Stimulated activated CD8-positive, alpha-beta memory T cell treated with anti-CD3 and anti-CD28 coated beads, Interleukin-15, amount 100 ng/mL, for 24 hours (primary cell): ENCODE results near the gene MRPL14.
"Not testable (repeated sequence)": the region's sequence is repeated elsewhere in the genome, so short reads cannot be mapped to it uniquely, and the experiment has no call there.

Experiments used
- DNase-seq: peaks from one replicate; pipeline ENCODE4 v3.0.0-alpha.2; 2020; ENCODE audit warnings: low read depth

The MRPL14 gene

DNA sequence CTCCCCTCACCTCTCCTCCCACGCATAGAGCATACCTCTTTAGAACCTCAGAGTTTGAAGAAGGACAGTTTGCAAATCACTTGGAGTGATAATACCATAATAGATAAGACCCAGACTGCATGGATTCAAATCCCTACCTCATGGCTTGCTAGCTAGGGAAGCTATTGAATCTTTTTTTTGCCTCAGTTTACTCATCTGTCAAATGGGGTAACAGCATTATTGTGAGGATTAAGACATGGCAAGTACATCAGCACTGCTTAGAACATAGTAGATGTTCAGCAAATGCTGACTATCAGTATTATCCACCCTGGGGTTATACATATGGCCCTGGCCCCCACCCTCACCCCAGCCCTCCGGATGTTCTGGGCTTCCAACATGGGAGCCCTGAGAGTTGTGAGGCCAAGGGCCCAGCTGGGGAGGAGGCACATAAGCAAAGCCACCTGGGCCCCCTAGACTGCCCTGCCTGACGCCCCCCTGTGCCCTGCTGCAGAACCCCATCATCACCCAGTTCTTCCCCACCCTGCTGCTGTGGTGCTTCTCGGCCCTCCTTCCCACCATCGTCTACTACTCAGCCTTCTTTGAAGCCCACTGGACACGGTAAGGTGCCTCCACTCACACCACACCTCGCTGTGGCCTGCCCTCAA is 22.2 kb upstream of the MRPL14 start:
- DNase-seq = no peak

DNA sequence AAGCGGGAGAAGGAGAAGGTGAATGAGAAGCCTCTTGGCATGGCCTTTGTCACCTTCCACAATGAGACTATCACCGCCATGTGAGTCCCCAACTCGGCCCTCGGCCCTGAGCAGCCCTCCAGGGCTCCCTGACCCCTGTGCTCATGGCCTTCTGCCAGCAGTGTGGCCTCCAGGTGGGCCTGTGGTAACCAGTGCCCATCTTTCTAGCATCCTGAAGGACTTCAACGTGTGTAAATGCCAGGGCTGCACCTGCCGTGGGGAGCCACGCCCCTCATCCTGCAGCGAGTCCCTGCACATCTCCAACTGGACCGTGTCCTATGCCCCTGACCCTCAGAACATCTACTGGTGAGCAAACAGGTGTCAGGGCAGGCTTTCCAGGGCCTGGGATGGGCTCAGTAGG is 21.1 kb upstream of the MRPL14 start:
- no peak for DNase-seq

DNA sequence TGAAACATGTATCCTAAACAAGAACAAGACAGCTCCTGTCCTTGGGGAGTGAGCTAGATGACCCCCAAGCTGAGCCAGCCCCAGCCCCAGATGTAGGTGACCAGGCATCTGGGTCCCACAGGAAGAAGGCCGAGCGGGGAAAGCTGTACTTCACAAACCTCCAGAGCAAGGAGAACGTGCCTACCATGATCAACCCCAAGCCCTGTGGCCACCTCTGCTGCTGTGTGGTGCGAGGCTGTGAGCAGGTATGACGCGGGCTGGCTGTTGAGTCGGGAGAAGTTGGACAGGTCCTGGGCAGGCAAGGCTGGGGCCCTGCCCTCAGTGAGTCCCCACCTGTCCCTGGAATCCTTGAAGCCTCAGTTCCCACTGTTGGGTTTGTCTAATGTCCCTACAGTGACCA is 20.0 kb upstream of the MRPL14 start:
- DNase-seq = no peak

DNA sequence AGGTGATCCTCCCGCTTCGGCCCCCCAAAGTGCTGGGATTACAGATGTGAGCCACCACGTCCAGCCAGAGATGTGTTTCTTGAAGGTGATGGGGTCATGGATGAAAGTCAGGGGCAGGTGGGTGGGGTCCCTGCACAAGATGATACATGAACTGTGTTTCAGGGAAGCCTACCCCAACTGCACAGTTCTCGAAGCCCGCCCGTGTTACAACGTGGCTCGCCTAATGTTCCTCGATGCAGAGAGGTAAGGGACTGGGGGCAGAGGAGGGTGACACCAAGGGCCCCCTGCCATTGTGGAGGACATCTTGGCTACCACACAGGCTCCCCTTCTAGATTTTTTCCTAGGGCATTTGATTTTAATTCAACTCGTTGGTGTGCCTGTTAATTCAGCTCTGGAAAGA is 19.4 kb upstream of the MRPL14 start:
- DNase-seq = no peak

DNA sequence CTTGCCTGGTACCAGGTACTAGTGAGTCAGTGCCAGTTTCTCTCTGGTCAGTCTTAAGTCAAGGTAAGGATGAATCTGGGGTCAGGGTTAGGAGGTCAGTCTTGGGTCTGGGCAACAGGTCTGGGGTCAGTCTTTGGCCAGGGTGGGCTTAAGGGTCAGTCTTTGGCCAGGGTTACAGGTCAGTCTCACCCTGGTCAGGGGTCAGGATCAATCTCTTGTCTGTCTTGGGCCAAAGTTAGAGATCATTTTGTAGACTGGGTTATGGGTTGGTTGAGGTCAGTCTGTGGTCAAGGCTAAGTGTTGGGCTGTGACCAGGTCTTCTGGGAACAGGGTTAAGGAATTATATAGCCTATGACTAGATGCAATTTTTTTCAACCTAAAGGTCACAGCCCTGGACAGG is 18.6 kb upstream of the MRPL14 start:
- DNase-seq = no peak

DNA sequence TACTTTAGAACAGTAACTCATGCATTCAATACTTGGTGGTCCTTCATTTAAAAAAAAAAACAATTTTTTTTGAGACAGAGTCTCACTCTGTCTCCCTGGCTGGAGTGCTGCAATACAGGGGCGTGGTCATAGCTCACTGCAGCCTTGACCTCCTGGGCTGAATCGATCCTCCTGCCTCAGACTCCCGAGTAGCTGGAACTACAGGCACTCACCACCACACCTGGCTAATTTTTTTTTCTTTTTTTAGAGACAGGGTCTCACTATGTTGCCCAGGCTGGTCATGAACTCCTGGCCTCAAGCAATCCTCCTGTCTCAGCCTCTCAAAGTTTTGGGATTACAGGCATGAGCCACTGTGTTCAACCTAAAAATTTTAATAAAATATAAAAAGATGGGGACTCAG is 17.3 kb upstream of the MRPL14 start:
- not testable (repeated sequence) for DNase-seq

DNA sequence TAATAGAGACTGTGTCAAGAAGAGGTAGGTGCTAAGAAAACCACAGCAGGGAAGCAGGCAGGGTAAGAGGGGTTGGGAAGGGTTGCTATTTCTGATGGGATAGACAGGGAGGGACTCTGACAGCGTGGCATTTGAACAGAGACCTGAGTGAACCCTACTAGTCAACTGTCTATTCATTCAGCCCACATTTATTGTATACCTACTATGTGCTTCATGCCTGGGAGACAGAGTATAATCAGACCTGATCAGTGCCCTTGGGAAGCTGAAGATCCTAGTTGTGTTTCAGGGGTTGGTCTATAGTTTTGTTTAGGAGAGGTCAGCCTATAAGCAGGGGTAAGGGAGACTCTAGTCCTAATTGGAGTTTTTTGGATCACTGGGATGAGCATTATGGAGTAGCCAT is 16.5 kb upstream of the MRPL14 start:
- no peak for DNase-seq

DNA sequence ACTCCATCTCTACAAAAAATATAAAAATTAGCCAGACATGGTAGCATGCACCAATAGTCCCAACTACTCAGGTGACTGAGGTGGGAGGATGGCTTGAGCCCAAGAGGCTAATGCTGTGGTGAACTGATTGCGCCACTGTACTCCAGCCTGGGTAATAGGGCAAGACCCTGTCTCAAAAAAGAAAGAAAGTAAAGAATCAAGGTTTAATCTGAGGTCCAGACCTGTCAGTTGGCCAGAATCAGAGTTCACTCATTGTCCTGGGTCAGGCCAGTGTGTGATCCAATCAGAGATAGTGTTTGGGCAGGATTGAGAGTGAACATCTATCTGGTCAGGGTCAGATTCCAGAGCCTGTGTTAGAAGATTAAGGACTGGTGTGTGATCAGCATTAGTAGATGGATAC is 15.6 kb upstream of the MRPL14 start:
- DNase-seq = no peak

DNA sequence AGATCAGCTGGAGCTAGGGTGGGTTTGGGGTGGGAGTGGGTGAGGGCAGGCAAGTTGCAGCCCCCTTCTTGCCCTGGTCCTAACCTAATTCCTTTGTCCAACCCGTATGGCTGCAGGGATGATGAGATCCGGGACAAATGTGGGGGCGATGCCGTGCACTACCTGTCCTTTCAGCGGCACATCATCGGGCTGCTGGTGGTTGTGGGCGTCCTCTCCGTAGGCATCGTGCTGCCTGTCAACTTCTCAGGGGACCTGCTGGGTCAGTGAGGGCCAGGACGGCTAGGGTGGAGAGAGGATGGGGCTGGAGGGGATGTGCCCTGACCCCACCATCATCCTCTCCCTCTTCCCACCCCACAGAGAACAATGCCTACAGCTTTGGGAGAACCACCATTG is 12.1 kb upstream of the MRPL14 start:
- DNase-seq = no peak

DNA sequence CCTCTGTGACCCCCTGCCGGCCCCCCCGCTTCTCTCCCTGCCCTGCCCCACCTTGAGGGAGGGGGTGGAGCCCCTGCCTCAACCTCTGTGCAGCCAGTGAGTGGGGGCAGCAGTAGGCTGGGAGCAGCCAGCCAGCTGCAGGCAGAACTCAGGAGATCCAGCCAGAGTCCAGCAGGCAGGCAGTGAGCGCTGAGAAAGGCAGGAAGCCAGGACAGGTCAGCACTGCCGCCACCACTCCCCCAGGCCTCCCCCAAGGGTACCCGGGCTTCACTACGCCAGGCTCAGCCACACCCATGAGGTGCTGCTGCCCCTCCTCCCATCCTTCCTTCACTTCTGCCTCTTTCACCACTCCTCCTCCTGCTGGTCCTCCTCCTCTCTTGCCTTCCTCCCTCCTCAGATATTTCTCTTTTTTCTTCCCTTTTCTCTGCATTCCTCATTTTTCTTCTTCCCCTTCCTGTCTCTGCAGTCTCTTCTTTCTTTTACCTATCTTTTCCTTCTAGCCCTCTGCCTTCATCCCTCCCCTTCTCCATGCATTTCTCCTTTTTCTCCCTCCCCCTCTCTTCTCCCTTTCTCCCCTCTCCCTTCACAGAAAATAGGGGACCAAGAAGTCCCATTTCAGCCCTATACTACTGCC is 11.6 kb upstream of the MRPL14 start:
- no peak for DNase-seq

DNA sequence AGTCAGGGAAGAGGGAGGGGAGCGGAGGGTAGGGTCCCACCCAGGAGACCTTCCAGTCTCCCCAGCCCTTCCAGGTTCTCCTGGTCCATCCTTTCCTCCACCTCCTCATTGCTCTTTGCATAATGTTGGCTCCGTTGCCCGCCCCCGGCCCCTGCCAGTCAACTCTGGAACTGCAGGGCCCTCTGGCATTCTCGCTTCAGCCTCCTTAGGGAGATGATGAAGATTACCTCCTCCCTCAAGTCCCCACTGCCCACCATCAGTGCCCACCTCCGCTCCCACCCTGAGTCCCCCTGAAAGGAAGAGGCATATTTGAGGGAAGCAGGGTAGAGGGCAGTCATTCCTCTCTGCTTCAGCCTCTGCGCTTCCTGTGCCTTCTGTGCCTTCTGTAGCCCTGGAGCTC is 8.6 kb upstream of the MRPL14 start:
- DNase-seq = no peak

DNA sequence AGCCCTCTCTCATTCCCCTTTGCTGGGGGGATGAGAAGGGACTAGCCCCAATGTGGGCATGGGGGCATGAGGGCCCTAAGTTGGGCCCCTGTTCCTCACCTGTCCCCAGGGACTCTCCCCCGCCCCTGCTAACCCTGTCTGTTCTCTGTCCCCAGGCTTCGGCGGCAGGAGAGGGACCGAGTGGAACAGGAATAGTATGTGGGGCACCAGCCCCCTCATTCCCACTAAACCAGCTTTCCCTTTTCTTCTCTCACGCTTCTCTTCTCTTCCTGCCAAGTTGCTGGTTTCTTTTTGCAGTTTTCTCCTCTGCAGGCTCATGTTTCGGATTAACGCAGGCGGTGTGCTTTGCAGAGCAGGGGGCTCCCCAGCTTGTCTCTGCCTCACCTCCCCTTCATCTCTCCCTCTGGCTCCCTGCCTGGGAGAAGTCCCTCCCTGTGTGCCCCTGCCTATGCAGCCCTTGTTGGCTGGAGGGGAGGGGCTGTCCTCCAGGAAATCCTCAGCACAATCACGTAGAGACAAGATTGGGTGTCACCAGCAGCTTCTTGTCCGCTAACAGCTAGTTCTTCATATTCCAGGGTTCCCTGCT is 8.0 kb upstream of the MRPL14 start:
- DNase-seq = no peak

DNA sequence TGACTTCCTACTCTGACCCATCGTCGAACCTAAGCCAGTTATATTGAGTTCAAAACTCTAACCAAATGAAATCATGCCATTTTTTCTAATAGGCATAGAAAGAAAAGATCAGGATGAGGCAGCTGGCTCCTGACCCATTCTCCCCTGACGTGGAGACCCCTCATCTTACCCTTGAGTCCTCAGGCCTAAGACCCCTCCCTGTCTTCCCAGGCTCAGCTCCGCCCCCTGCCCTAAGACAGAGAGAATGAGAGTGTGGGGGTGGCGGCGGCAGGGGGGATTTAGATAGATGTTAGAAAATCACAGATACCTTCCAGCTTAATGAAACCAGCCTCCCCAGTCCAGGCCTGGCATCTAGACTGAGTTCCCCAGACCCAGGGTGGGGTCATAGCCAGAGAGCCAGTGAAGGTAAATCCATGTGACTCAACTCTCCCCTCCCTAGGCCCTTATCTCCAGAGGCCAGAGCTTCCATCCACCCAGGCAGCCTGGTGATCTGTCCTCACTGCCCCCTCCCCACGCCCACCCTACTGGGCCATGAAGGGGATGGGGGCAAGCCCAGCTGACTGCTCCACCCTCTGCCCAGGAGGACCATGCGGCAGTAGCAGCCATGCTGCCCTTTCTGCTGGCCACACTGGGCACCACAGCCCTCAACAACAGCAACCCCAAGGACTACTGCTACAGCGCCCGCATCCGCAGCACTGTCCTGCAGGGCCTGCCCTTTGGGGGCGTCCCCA is 6.9 kb upstream of the MRPL14 start:
- DNase-seq = no peak

DNA sequence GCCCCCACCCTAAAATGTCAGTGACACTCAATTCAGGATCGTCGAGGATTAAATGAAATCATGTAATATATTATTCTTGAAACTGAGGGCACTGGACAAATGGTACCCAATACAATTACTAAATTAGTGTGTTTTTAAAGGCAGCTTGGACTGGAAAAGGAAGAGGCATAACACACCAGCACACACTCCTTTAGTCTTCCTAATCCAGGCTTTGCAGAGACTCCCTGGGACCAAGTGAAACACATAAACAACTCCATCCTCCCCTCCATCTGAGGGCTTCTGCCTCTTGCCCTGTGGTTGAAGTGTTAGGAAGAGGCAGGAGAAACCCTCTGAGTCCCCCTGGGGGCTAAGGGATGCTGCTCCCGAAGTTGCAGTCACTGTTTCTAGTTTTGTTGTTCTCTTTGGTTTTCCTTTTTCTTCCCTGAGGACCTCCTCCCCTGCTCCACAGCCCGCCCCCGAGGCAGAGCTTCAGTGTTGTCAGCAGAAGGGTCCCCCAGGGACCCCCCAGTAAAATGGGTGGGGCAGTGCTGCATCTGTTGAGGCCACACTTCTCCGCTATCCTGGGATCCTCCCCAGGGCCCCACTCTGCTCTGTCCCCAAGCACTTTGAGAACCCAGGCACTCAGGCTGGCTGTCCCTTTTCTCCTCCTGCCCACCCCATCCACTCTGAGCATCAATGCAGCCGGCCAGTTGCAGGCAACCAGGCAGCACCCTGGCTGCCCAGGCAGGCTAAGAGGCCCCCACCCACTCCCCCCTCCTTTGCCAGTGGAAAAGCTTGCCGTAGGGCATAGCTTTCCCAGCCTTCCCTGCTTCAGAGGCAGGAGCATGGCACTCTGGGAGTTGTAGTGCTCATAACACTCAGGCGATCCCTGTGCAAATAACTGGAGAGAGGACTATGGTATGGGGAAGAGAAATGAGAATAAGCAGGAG is 6.0 kb upstream of the MRPL14 start:
- no peak for DNase-seq

DNA sequence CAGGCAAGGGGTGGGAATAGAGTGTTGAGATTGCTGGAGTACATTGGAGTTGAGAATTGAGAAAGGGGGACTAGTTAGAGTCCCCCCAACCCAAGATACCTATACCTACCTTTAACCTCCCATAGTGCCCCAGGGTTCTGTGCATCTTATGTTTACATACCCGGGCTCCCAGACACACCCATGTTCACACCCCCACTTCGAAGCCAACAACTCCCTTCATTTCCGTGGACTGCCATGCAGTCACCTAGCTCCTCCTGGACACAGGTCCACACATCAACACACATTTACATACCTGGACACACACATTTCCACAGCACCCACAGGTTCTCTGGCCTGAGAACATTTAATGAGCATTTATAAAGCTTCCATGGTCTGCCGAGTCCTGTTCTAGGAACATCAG is 5.2 kb upstream of the MRPL14 start:
- DNase-seq = no peak

DNA sequence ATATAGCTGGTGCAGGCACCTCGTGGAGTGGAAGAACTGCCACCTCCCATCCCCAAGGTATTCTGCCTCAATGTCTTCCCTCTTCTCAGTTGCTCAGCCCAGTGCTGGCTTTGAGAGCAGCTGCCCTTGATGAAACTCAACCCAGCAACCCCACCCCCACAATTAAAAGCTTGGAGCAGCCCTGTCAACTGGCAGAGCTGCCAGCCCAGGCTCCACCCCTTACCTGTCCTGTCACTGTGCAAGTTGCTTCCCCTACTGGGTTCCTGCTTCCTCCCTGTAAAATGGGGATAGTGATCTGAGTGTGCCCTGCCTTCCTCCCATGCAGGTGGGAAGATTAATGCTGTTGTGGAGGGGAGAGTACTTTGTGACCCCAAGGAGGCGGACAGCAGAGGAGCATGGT is 4.6 kb upstream of the MRPL14 start:
- no peak for DNase-seq

DNA sequence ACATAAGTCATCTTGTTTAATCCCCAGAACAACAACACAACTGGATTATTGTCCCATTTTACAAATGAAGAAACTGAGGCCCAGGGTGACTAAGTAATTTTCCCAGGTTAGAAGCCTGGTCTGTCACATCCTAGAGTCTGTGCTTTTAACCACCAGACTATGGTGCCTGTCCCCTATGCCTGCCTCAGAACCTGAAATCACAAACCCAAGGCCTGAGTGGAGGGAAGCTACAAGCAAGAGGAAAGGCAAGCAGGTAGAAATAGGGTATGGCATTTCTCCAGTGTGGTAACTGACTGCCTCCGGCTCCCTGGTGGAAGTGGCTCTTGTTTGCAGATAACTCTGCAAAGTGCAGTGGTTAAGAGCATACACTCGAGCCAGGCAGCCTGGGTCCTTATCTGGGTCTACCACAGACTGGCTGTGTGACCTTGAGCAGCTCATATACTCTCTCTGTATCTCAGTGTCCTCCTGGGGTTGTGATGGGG is 2.6 kb upstream of the MRPL14 start:
- no peak for DNase-seq

DNA sequence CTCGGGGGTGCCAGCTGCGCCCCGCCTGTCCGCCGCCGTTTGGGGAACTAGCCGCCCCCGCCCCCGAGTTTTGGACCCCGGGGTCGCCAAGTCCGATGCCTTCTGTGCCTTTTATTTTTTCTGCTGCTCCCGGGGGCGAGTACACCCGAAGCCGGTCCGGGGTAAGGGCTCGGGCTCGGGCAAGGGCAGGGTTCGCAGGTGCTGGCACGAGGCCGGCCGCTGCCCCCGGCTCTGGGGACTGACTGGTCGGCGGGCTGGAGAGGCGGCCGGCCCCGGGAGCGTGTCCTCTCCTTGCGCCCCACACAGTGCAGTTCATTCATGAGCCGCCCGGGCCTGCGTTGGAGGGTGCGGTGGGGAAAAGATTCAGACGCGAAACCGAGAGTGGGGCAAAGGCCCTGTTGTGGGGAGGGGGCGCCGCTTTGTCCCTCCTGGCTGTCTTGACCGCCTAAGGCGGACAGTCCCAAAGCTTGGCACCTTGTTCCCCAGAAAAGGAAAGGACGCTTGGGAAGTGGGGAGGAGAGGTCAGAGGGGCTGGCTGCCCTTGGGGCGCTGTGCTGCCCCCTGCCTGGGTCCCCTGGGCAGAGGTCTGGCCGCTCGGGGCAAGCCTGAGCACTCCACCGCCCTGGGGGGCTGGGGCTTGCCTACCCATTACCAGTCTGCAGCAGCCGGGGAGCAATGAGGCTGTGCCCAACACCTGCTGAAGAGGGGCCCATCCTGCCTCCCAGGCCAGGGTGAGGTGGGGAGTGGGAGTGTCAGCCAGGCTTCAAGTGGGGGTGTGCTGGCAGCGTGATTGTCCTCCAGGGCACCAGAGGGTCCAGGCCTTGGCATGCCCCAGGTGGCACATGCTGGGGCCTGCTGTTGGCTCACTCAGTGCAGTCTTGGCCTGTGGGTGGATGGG is 1.0 kb upstream of the MRPL14 start:
- DNase-seq = no peak

DNA sequence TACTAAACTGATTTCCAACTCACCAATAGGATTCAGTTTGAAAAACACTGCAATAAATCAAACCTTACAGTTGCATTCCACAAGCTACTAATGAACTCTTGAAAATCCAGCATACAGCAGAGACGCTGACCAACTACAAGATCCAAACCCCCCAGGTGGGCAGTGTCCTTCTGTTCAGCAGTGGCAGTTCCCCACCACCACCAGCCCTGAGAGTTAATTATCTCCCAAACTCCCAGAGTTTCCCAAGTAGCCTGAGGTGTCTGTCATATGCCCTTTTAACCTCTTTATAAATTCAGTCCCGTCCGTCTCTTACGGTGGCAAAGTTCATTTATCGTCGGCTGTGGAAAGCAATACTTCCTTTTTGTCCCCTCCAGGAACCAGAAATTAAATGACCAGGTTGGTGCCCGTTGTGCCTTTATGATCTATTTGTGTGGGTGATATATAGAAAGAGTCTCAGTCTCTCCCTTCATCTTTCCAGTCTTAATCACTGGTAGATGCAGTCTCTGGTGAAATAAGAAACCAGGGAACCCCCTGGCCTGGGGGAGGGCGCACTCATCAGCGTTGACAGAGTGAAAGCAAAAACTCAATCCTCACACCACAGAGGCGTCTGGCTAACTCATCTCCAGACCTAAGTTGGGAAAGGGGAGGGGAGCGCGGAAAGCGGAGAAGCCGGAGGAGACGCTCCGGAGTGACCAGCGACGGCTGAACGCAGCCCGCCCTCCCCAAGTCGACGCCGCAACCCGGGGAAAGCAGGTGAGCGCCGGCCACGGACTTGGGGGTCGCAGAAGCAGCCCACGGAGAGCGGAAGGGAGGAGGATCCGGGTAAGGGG is 717 bp downstream of the MRPL14 start:
- DNase-seq = peak; percentile 39

DNA sequence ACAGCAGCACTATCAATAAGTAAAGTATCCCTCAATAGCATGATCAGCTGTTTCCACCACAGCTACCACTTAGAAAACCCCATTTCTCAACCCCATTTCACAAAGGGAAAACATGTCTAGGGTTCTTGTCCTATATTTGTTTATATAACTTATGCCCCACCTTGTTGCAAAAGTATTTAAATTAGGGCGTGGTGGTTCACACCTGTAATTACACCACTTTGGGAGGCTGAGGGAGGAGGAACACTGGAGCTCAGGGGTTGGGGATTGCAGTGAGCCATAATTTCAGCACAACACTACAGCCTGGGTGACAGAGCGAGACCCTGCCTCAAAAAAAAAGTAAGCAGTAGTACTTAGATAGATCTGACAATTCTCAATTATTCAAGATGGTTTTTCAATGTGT is 3.7 kb downstream of the MRPL14 start:
- no peak for DNase-seq
